HepG2 (cell line): Measurements from ENCODE around the gene FBXO41. TPM values are rescaled to one million over a fixed set of nuclear protein-coding genes. Genes with fewer than 3 reads are reported as not detected.

Experiments used
- ATAC-seq: fragments of 200-7000 bp; cut with Tn5 transposase; 3 replicates; pipeline ENCODE4 v1.9.1; 2020; ENCODE audit warnings: mild to moderate bottlenecking, moderate library complexity
- BruUV-seq: library from RNA; stranded (reverse); fragments of 400-500 nt; replicated peaks from 2 replicates; lab custom pipeline; 2021; lab: Mats Ljungman, UMichigan
- CTCF ChIA-PET: fragments of 300-600 bp; formaldehyde crosslinking; extraction: SDS; loops from one replicate; lab custom pipeline; 2021; ENCODE audit warnings: low total read pairs, inconsistent platforms, low intra/inter-chr PET ratio; lab: Yijun Ruan, JAX
- POLR2A ChIA-PET: fragments of 350-600 bp; sonication (Branson Sonifier 250); formaldehyde crosslinking; loops from one replicate; lab custom pipeline; 2020; ENCODE audit warnings: antibody characterized with exemption, inconsistent platforms; lab: Yijun Ruan, JAX
- DNase-seq: peaks from one replicate; pipeline ENCODE4 v3.0.0-alpha.2; 2015; ENCODE audit warnings: low spot score
- FAIRE-seq: peaks from 3 replicates; lab custom pipeline; 2011; peaks lifted over from hg19 to GRCh38; lab: Jason Lieb, UNC
- H2AFZ ChIP-seq: one replicate; pipeline ENCODE4 v1.6.1; 2011; ENCODE audit warnings: low read length, inconsistent platforms
- H3K27ac ChIP-seq: fragments of 300-600 bp; 3 replicates; pipeline ENCODE4 v1.8.0; 2011; ENCODE audit warnings: mixed run types, mild to moderate bottlenecking, mixed read lengths, low read length, inconsistent platforms; ENCODE audit not compliant: insufficient read depth; ENCODE audit errors: extremely low read length
- H3K27me3 ChIP-seq, 2 experiments: fragments of 200-600 bp in 1 of 2; 2 replicates in 1 of 2; 3 replicates in 1 of 2; pipeline versions ENCODE4 v1.6.0 to v1.8.0; 2011; ENCODE audit warnings: low read length in 2 of 2, mild to moderate bottlenecking in 2 of 2, moderate library complexity in 2 of 2, inconsistent platforms in 1 of 2; ENCODE audit not compliant: insufficient read depth in 2 of 2, control insufficient read depth in 1 of 2
- H3K36me3 ChIP-seq, 2 experiments: fragments of 200-600 bp in 1 of 2; replicated peaks in 1 of 2; 2 replicates in 1 of 2; 3 replicates in 1 of 2; pipeline versions ENCODE4 v1.5.1 to v1.8.0; 2011; ENCODE audit warnings: low read length in 2 of 2, inconsistent platforms in 1 of 2; ENCODE audit not compliant: insufficient read depth in 2 of 2, control insufficient read depth in 1 of 2
- H3K4me1 ChIP-seq: 2 replicates; pipeline ENCODE4 v1.5.1; 2012; ENCODE audit warnings: low read length, inconsistent platforms; ENCODE audit not compliant: insufficient read depth
- H3K4me2 ChIP-seq: 2 replicates; pipeline ENCODE4 v1.6.0; 2011; ENCODE audit warnings: low read depth, low read length, inconsistent platforms
- H3K4me3 ChIP-seq, 3 experiments: fragments of 200-600 bp in 1 of 3; sonication (generic), shearing (Covaris generic) in 1 of 3; replicated peaks in 1 of 3; 2 replicates each; pipeline ENCODE4 v1.5.1; 2011 to 2016; ENCODE audit warnings: low read length in 3 of 3, inconsistent platforms in 2 of 3, low read depth in 2 of 3, mild to moderate bottlenecking in 2 of 3, control low read depth in 1 of 3, mixed read lengths in 1 of 3; ENCODE audit not compliant: insufficient read depth in 1 of 3
- H3K79me2 ChIP-seq: one replicate; pipeline ENCODE4 v1.6.1; 2011; ENCODE audit warnings: low read length, inconsistent platforms; ENCODE audit not compliant: insufficient read depth
- H3K9ac ChIP-seq: 2 replicates; pipeline ENCODE4 v1.6.0; 2011; ENCODE audit warnings: mild to moderate bottlenecking, low read depth, low read length, inconsistent platforms; ENCODE audit not compliant: insufficient read depth
- H3K9me3 ChIP-seq: 2 replicates; pipeline ENCODE4 v1.5.1; 2012; ENCODE audit warnings: mild to moderate bottlenecking, low read length
- H4K20me1 ChIP-seq: 2 replicates; pipeline ENCODE4 v1.6.0; 2011; ENCODE audit warnings: inconsistent platforms, mild to moderate bottlenecking, low read length, moderate library complexity; ENCODE audit not compliant: insufficient read depth
- HCFC1 ChIP-seq: fragments of 150-350 bp; IDR thresholded peaks from 2 replicates; pipeline ENCODE4 v1.6.1; 2014; ENCODE audit warnings: low read depth, low read length
- PAWR ChIP-seq: sonication (generic); formaldehyde crosslinking; IDR thresholded peaks from 2 replicates; pipeline ENCODE4 v1.4.0; 2020; ENCODE audit warnings: missing genetic modification reagents, mild to moderate bottlenecking, borderline replicate concordance
- TARDBP ChIP-seq: sonication (generic); formaldehyde crosslinking; IDR thresholded peaks from 2 replicates; pipeline ENCODE4 v1.8.0; 2022; ENCODE audit warnings: mild to moderate bottlenecking, missing genetic modification reagents
- ZBTB46 ChIP-seq: sonication (generic); formaldehyde crosslinking; IDR thresholded peaks from 2 replicates; pipeline ENCODE4 v1.4.0; 2020; ENCODE audit warnings: mild to moderate bottlenecking, missing genetic modification reagents, borderline replicate concordance
- ZIK1 ChIP-seq: sonication (generic); formaldehyde crosslinking; IDR thresholded peaks from 2 replicates; pipeline ENCODE4 v1.5.0; 2020; ENCODE audit warnings: mild to moderate bottlenecking, low read depth, missing genetic modification reagents, borderline replicate concordance
- ZNF44 ChIP-seq: sonication (generic); formaldehyde crosslinking; IDR thresholded peaks from 2 replicates; pipeline ENCODE4 v1.5.1; 2020; ENCODE audit warnings: mild to moderate bottlenecking, missing genetic modification reagents
- ZNF512 ChIP-seq: sonication (generic); formaldehyde crosslinking; IDR thresholded peaks from 2 replicates; pipeline ENCODE4 v1.4.0; 2020; ENCODE audit warnings: mild to moderate bottlenecking, missing genetic modification reagents
- ZNF724P ChIP-seq: sonication (generic); formaldehyde crosslinking; IDR thresholded peaks from 2 replicates; pipeline ENCODE4 v1.8.0; 2022; ENCODE audit warnings: missing genetic modification reagents, borderline replicate concordance
- in situ Hi-C: cut with HindIII; loops from 2 replicates; pipeline ENCODE4 v1.10.0; 2017; ENCODE audit warnings: low pct_unique_long_range_greater_than_20kb; ENCODE audit not compliant: extremely low pct_ligation_motif_present
- intact Hi-C: fragments of 100-400 bp; cut with micrococcal nuclease; formaldehyde crosslinking; loops from one replicate; pipeline ENCODE4 v1.10.0; 2022; ENCODE audit not compliant: unreplicated experiment
- polyA plus RNA-seq, 8 experiments: library from polyadenylated mRNA; depleted of rRNA in 3 of 8; stranded (reverse) in 7 of 8; unstranded in 1 of 8; fragments of >200 nt; fragmentation: Illumina TruSeq in 4 of 8; extraction: Trizol in 4 of 8; gene quantifications; 2 replicates each; pipeline versions ENCODE4 v1.2.1 to v1.2.3, GENCODE V29; 2011 to 2016; ENCODE audit warnings: low read depth in 4 of 8, missing spikeins in 1 of 8, mixed read lengths in 1 of 8; ENCODE audit not compliant: insufficient read depth in 1 of 8
- total RNA-seq, 5 experiments: library from RNA; depleted of rRNA; stranded (reverse); fragments of >200 nt; fragmentation: Illumina TruSeq; extraction: Trizol; gene quantifications; 2 replicates each; pipeline ENCODE4 v1.2.3, GENCODE V29; 2016; ENCODE audit warnings: low read depth in 1 of 5
- TF ChIP-seq, protein P1 (sequence below): sonication (generic); formaldehyde crosslinking; IDR thresholded peaks from 2 replicates; pipeline ENCODE4 v1.5.0; 2020; ENCODE audit warnings: missing genetic modification reagents

Gene FBXO41
- total and polyA plus RNA-seq, 2 of the 13 experiments (the other 11 are each of a cell fraction or from before 2014, with no cell fraction given), result 4.2 to 10.3 TPM

DNA sequence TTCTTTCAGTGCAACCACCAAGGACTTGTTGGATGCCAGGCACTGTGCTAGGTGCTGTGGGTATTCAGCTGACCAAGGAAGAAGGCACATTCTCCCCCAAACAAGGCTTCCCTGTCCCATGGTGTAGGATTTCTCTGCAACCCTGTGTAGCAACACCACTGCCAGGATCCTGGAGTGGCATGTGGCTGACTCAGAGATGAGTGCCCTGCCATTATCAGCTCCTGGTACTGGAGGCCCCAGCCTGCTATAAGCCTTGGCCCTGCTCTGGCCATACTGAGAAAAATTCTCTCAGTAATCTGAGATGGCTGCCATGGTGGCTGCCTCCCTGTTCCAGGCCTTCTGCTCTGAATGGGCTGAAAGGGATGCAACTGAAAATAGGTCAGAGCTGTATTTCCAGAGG, 66.0 kb downstream of the FBXO41 start:
- Histone ChIP-seq H3K4me1 (peaks cover 24% of the 10 kb centered on the region), H3K27ac (no peak overlapping the region), H2AFZ (no peak overlapping the region), H3K27me3 (no peaks in the 10 kb centered on the region), H3K9ac (no peak overlapping the region), H3K4me2 (no peak overlapping the region), H3K79me2 (peaks cover 48% of the 10 kb centered on the region), H4K20me1 (peaks cover 12% of the 10 kb centered on the region; the same call in 1 of the 2 replicates), H3K9me3 (no peaks in the 10 kb centered on the region), H3K36me3 (peaks cover 31 to 58% of the 10 kb centered on the region in 2 experiments), H3K4me3 (no peak overlapping the region)
- in situ Hi-C loops (no loop called here), intact Hi-C loops (loop anchor here (10.0 kb wide), 1 partner anchor 167 kb away; the partner anchor contains the start of gene ALMS1)
- ATAC-seq (no peak), DNase-seq (no peak), FAIRE-seq (no peak)
- ChIA-PET CTCF (no interaction called here), POLR2A (interaction anchor here (3.0 to 5.6 kb wide), 2 partner anchors 11 to 16 kb away, joined by 10 to 37 read pairs; partner anchors contain the start of genes CCT7 and PRADC1)
- BruUV-seq, result no TSS peak
- TF ChIP-seq HCFC1, result no peak
- TF ChIP-seq ZNF724P (CRISPR knock-in tag), result no peak
- TF ChIP-seq PAWR (CRISPR knock-in tag), result no peak
- no peak for TF ChIP-seq ZNF512
- no peak for TF ChIP-seq ZNF44 (CRISPR knock-in tag)
- TF ChIP-seq, protein P1, sequence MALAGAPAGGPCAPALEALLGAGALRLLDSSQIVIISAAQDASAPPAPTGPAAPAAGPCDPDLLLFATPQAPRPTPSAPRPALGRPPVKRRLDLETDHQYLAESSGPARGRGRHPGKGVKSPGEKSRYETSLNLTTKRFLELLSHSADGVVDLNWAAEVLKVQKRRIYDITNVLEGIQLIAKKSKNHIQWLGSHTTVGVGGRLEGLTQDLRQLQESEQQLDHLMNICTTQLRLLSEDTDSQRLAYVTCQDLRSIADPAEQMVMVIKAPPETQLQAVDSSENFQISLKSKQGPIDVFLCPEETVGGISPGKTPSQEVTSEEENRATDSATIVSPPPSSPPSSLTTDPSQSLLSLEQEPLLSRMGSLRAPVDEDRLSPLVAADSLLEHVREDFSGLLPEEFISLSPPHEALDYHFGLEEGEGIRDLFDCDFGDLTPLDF, result no peak
- TF ChIP-seq ZBTB46, result no peak
- TF ChIP-seq ZIK1 (CRISPR knock-in tag), result no peak
- TF ChIP-seq TARDBP (CRISPR knock-in tag), result no peak
